IPS-15b (cell line): ENCODE results near the gene FOXI2.

ENCODE experiments used
- H3K27me3 ChIP-seq: one replicate; pipeline ENCODE4 v1.6.1; 2013; ENCODE audit warnings: low read length; ENCODE audit not compliant: control insufficient read depth, insufficient read depth
- H3K36me3 ChIP-seq: one replicate; pipeline ENCODE4 v1.6.1; 2013; ENCODE audit warnings: low read length; ENCODE audit not compliant: control insufficient read depth, insufficient read depth
- H3K4me1 ChIP-seq: one replicate; pipeline ENCODE4 v1.6.1; 2013; ENCODE audit warnings: mild to moderate bottlenecking, low read length; ENCODE audit not compliant: control insufficient read depth, insufficient read depth
- H3K4me3 ChIP-seq: one replicate; pipeline ENCODE4 v1.5.1; 2013; ENCODE audit warnings: low read depth, low read length
- H3K9ac ChIP-seq: one replicate; pipeline ENCODE4 v1.6.1; 2013; ENCODE audit warnings: low read depth, mild to moderate bottlenecking, low read length
- H3K9me3 ChIP-seq: one replicate; pipeline ENCODE4 v1.6.1; 2013; ENCODE audit warnings: mild to moderate bottlenecking, low read length; ENCODE audit not compliant: control insufficient read depth, insufficient read depth

Gene FOXI2

GRCh38 chr10:127755753-127756152, 18.8 kb downstream of the FOXI2 start:
- Histone ChIP-seq H3K9ac (no peak overlapping the region), H3K4me1 (no peaks in the 10 kb centered on the region), H3K27me3 (no peaks in the 10 kb centered on the region), H3K9me3 (no peaks in the 10 kb centered on the region), H3K36me3 (no peaks in the 10 kb centered on the region), H3K4me3 (no peak overlapping the region)

GRCh38 chr10:127756264-127756663, 19.3 kb downstream of the FOXI2 start:
- Histone ChIP-seq H3K9me3 (no peaks in the 10 kb centered on the region), H3K27me3 (no peaks in the 10 kb centered on the region), H3K9ac (no peak overlapping the region), H3K36me3 (no peaks in the 10 kb centered on the region), H3K4me3 (no peak overlapping the region), H3K4me1 (no peaks in the 10 kb centered on the region)

GRCh38 chr10:127757033-127757432, 20.0 kb downstream of the FOXI2 start:
- Histone ChIP-seq H3K36me3 (no peaks in the 10 kb centered on the region), H3K4me1 (no peaks in the 10 kb centered on the region), H3K9me3 (no peaks in the 10 kb centered on the region), H3K27me3 (no peaks in the 10 kb centered on the region), H3K9ac (no peak overlapping the region), H3K4me3 (no peak overlapping the region)

- H3K4me3 ChIP-seq: no peak overlapping the region
- H3K9ac ChIP-seq: no peak overlapping the region
- H3K27me3 ChIP-seq: no peaks in the 10 kb centered on the region
- no peaks in the 10 kb centered on the region for H3K36me3 ChIP-seq
- no peaks in the 10 kb centered on the region for H3K4me1 ChIP-seq
- no peaks in the 10 kb centered on the region for H3K9me3 ChIP-seq
These were observed 22.3 kb downstream of the FOXI2 start for GRCh38 chr10:127759276-127759675.

GRCh38 chr10:127762925-127763324, 25.9 kb downstream of the FOXI2 start:
- H3K4me1 ChIP-seq: no peaks in the 10 kb centered on the region
- no peak overlapping the region for H3K9ac ChIP-seq
- H3K4me3 ChIP-seq: no peak overlapping the region
- H3K27me3 ChIP-seq: no peaks in the 10 kb centered on the region
- no peaks in the 10 kb centered on the region for H3K36me3 ChIP-seq
- no peaks in the 10 kb centered on the region for H3K9me3 ChIP-seq

GRCh38 chr10:127774766-127775559, 38.0 kb downstream of the FOXI2 start:
- Histone ChIP-seq H3K9me3 (no peaks in the 10 kb centered on the region), H3K4me1 (no peaks in the 10 kb centered on the region), H3K27me3 (no peaks in the 10 kb centered on the region), H3K4me3 (no peak overlapping the region), H3K36me3 (no peaks in the 10 kb centered on the region), H3K9ac (no peak overlapping the region)

- Histone ChIP-seq H3K4me3 (no peak overlapping the region), H3K4me1 (no peaks in the 10 kb centered on the region), H3K27me3 (no peaks in the 10 kb centered on the region), H3K9me3 (no peaks in the 10 kb centered on the region), H3K9ac (no peak overlapping the region), H3K36me3 (no peaks in the 10 kb centered on the region)
These were observed 39.8 kb downstream of the FOXI2 start for GRCh38 chr10:127776816-127777215.

GRCh38 chr10:127781412-127781811, 44.4 kb downstream of the FOXI2 start:
- Histone ChIP-seq H3K27me3 (no peaks in the 10 kb centered on the region), H3K9me3 (no peaks in the 10 kb centered on the region), H3K4me1 (no peaks in the 10 kb centered on the region), H3K4me3 (no peak overlapping the region), H3K36me3 (no peaks in the 10 kb centered on the region), H3K9ac (no peak overlapping the region)

- H3K4me1 ChIP-seq: no peaks in the 10 kb centered on the region
- H3K27me3 ChIP-seq: no peaks in the 10 kb centered on the region
- H3K9me3 ChIP-seq: no peaks in the 10 kb centered on the region
- no peaks in the 10 kb centered on the region for H3K36me3 ChIP-seq
- no peak overlapping the region for H3K4me3 ChIP-seq
- no peak overlapping the region for H3K9ac ChIP-seq
These were observed 50.9 kb downstream of the FOXI2 start for GRCh38 chr10:127787873-127788272.

GRCh38 chr10:127790066-127790624, 53.2 kb downstream of the FOXI2 start:
- H3K9me3 ChIP-seq: no peaks in the 10 kb centered on the region
- H3K4me1 ChIP-seq: no peaks in the 10 kb centered on the region
- no peaks in the 10 kb centered on the region for H3K27me3 ChIP-seq
- no peaks in the 10 kb centered on the region for H3K36me3 ChIP-seq
- H3K9ac ChIP-seq: no peak overlapping the region
- no peak overlapping the region for H3K4me3 ChIP-seq
